GM21723 (cell line): ENCODE measurements around the gene ARHGEF11.

Experiments used
- ATAC-seq: cut with Tn5 transposase; IDR thresholded peaks from one replicate; pipeline ENCODE4 v1.9.1; 2021; ENCODE audit warnings: mild to moderate bottlenecking, moderate library complexity; ENCODE audit not compliant: unreplicated experiment

Gene ARHGEF11

DNA sequence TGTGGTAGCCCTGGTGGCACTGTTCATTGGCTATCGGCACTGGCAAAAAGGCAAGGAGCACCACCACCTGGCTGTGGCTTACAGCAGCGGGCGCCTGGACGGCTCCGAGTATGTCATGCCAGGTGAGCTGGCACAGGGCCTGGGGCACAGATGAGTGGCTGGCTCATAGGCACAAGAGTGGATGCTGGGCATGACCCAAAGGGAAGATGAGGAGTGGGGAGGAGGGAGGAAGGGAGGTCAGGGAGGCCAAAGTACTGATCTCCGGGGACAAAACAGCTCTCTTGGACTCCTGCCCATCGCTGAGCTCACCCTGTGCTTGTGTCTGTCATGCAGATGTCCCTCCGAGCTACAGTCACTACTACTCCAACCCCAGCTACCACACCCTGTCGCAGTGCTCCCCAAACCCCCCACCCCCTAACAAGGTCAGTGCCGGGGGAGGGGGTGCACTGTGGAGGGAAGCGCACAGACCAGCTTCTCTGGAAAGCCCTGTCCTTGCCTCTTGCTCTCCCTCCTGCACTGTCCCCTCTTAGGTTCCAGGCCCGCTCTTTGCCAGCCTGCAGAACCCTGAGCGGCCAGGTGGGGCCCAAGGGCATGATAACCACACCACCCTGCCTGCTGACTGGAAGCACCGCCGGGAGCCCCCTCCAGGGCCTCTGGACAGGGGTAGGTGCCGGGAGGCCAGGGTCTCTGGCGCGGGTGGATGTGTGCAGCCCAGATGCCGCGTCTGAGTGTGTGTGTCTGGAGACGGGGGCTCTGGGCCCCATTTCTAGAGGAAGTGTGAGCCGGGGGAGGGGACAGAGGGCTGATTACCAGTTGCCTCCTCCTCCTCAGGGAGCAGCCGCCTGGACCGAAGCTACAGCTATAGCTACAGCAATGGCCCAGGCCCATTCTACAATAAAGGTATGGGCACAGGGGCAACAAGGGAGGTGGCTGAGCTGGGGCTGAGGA lies 132.4 kb downstream of the ARHGEF11 start:
- no peak for ATAC-seq

- no peak for ATAC-seq
These were observed 133.2 kb downstream of the ARHGEF11 start for GRCh38 chr1:156912310-156912709.

DNA sequence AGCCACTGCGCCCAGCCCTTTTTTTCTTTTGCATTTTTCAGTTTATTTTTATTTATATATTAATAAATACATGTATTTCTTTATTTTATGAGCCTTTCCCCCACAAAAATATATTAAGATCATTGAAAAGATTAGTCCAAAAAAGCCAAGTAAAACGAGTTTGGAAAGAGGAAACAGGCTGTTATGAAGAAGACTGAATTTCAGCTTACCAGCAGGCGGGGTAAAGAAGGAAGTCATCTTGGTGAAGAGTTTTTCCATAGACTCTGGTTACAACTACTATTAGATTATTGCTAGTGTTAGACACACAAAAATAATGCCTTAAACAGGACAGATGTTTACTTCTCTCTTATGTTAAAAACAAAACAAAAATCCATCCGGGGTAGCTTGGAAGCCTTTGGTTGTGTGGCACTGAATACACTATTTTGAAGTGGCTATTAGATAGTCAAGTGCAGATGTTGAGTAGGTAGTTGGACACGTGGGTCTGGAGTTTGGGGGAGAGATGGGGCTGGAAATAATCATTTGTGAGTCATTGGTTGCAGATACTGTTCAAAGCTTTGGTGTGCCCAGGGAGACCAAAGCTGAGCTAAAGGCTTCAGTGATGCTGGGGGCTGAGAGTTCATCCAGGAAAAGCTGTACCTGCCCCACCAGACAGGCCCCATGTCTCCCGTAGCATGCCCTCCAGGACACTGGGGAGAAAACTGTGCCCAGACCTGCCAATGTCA lies 133.8 kb downstream of the ARHGEF11 start:
- ATAC-seq, result no peak

- no peak for ATAC-seq
These were observed 135.2 kb downstream of the ARHGEF11 start for GRCh38 chr1:156910309-156910782.

DNA sequence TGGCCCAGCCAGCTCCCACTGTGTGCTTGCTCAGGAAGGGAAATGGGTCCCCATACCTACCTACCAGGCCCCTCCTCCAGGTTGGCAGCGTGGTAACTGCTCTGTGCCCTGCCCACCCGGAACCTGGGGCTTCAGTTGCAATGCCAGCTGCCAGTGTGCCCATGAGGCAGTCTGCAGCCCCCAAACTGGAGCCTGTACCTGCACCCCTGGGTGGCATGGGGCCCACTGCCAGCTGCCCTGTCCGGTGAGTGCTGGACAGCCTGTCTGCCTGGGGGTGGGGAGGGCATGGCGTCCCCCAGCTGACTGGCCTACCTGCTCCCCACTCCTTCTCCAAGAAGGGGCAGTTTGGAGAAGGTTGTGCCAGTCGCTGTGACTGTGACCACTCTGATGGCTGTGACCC lies 135.9 kb downstream of the ARHGEF11 start:
- ATAC-seq, result no peak

- ATAC-seq, result no peak
These were observed 136.6 kb downstream of the ARHGEF11 start for GRCh38 chr1:156908955-156909354.

GRCh38 chr1:156908541-156908940 lies 137.0 kb downstream of the ARHGEF11 start:
- no peak for ATAC-seq

- no peak for ATAC-seq
These were observed 139.2 kb downstream of the ARHGEF11 start for GRCh38 chr1:156906206-156906906.

DNA sequence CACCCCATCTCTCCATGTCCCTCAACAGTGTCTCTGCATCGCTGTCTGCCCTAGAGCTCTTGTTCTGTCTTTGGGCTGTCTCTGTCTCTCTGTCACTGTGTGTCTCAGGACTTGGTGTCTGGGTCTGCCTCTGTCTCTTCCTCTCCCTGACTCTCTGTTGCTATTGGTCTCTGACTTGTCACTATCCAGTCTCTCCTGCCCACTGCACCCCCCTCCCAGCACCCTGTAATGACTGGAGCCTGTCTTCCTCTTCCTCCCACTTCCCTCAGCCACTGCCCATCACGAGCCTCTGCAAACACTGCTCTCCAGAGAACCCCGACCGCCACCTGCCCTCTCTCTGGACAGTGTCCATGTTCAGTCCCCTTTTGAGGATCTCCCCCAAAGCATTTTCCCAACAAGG lies 139.9 kb downstream of the ARHGEF11 start:
- no peak for ATAC-seq

GRCh38 chr1:156905176-156905575 lies 140.4 kb downstream of the ARHGEF11 start:
- ATAC-seq, result no peak

DNA sequence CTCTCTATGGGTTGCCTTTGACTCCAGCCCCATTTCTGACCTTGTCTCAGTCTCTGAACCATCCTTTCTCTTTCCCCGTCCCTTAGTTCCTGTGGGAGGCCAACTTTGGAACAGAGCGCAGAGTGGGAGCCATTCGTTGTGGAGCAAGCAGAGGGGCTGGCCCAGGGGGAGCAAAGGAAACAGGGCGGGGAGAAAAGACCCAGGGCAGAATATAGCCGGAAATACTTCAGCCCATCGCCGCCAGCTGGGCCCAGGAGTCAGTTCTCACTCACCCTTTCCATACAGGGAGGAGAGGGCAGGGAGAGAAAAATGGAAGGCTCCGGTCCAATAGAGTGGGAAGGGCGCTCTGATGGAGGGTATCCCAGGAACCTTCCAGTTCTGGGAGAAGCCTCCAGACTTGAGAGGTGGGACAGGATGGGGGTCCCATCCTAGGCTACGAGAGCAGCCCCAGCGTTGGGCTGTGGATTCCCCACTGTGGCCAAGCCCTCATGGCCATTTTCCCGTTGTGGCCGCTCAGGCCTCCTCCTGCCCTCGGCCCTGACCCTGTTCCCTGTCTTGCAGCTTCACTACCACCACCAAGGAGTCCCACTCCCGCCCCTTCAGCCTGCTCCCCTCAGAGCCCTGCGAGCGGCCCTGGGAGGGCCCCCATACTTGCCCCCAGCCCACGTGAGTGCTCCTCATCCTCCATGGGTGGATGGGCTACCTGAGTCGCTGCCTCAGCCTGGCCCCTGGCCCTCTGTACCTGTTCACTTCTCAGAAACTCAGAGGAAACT lies 141.2 kb downstream of the ARHGEF11 start:
- ATAC-seq, result no peak

- ATAC-seq, result no peak
These were observed 142.0 kb downstream of the ARHGEF11 start for GRCh38 chr1:156903328-156904091.

GRCh38 chr1:156901966-156902915 lies 143.3 kb downstream of the ARHGEF11 start:
- ATAC-seq, result no peak

GRCh38 chr1:156901590-156901900 lies 144.0 kb downstream of the ARHGEF11 start:
- ATAC-seq, result no peak

DNA sequence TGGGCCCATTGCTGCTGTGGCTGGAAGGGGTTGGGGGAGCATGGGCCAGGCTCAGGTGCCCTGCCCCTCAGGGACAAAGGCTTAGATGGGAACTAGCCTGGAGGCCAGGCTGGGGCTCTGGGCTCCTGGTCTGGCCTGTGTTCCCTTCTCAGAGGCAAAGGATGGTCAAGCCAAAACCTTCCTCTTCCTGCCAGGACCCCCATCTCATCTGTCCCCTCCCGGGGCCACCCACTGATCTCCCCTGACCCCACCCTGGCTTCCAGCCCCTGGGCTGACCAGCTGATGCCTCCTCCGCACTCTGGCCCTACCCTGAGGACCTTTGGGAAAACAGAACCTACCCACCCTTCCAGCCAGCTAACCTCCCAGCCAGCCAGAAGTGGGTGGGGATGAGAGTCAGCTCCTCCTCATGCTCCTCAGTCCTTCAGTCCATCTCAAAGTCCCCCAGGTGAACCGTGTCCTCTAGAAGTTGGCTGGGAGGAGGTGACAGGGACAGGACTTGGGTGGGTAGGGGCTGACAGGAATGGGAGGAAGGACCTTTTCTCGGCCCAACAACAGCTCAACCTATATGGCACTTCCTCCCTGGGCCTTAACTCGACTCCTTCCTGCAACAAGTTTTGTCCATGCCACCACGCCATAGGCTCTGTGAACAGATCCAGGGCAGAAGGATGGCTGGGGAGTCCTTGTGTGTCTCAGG lies 144.5 kb downstream of the ARHGEF11 start:
- ATAC-seq, result no peak

GRCh38 chr1:156899956-156900718 lies 145.4 kb downstream of the ARHGEF11 start:
- no peak for ATAC-seq

- no peak for ATAC-seq
These were observed 146.4 kb downstream of the ARHGEF11 start for GRCh38 chr1:156898971-156899664.
